SK-N-SH treated with all-trans-retinoic acid at 6 μM for 48 hours (cell line): Measurements from ENCODE around the gene HHAT.

Source experiments
- ISL1 ChIP-seq: fragments of 250-450 bp; sonication (Bioruptor Pico); IDR thresholded peaks from 2 replicates; pipeline ENCODE4 v2.1.2; 2022; ENCODE audit warnings: mild to moderate bottlenecking, moderate library complexity
- PPARA ChIP-seq: fragments of 250-450 bp; sonication (Bioruptor Pico); IDR thresholded peaks from 2 replicates; pipeline ENCODE4 v1.5.0; 2020; ENCODE audit warnings: mild to moderate bottlenecking, borderline replicate concordance
- TSHZ2 ChIP-seq: fragments of 250-450 bp; sonication (Bioruptor Pico); IDR thresholded peaks from 2 replicates; pipeline ENCODE4 v1.5.0; 2020; ENCODE audit warnings: mild to moderate bottlenecking, moderate library complexity

GRCh38 chr1:210541680-210542358 is 213.1 kb downstream of the HHAT start:
- TF ChIP-seq PPARA (CRISPR knock-in tag): no peak
- TF ChIP-seq TSHZ2: no peak
- TF ChIP-seq ISL1 (CRISPR knock-in tag): no peak
